Prostate gland (tissue), 2 donors: ENCODE data around the gene RSPH1. TPM values are rescaled to one million over a fixed set of nuclear protein-coding genes. Genes with fewer than 3 reads are reported as not detected.

Source experiments
- DNase-seq: peaks from one replicate; pipeline ENCODE4 v3.0.0-alpha.2; 2019; ENCODE audit warnings: low spot score
- H3K27ac ChIP-seq, 2 donors: fragments of 200-600 bp; sonication (generic); 2 replicates each; pipeline ENCODE4 v1.5.1; 2017 to 2019
- H3K27me3 ChIP-seq: fragments of 200-600 bp; sonication (generic); replicated peaks from 2 replicates; pipeline ENCODE4 v1.5.1; 2019; ENCODE audit not compliant: insufficient read depth
- H3K36me3 ChIP-seq, 2 donors: fragments of 200-600 bp; sonication (generic); 1 replicate in 1 of 2; 2 replicates in 1 of 2; pipeline versions ENCODE4 v1.5.1 to v1.8.1; 2017 to 2019
- H3K4me1 ChIP-seq: fragments of 200-600 bp; sonication (generic); replicated peaks from 2 replicates; pipeline ENCODE4 v1.5.1; 2019
- H3K4me3 ChIP-seq, 2 donors: fragments of 200-600 bp; sonication (generic); 2 replicates each; pipeline ENCODE4 v1.5.1; 2017 to 2019
- H3K9me3 ChIP-seq: fragments of 200-600 bp; sonication (generic); 2 replicates; pipeline ENCODE4 v1.5.1; 2017
- CTCF ChIP-seq, 4 experiments: fragments of 200-600 bp in 2 of 4; fragments of 450-650 bp in 2 of 4; sonication (generic) in 2 of 4; IDR thresholded peaks; 1 replicate in 3 of 4; 2 replicates in 1 of 4; pipeline ENCODE4 v1.5.1; 2016 to 2019; ENCODE audit warnings: antibody characterized with exemption in 4 of 4, mild to moderate bottlenecking in 2 of 4, moderate library complexity in 2 of 4
- POLR2A ChIP-seq: fragments of 450-650 bp; IDR thresholded peaks from one replicate; pipeline ENCODE4 v1.6.1; 2016; ENCODE audit warnings: antibody characterized with exemption, mild to moderate bottlenecking
- POLR2AphosphoS5 ChIP-seq: sonication (generic); formaldehyde crosslinking; IDR thresholded peaks from one replicate; pipeline ENCODE4 v1.6.1; 2017; ENCODE audit warnings: antibody characterized with exemption
- WGBS: methylation state at CpG from one replicate; pipeline ENCODE4 v1.1.5; 2018; 5-methylcytosine and 5-hydroxymethylcytosine counted together
- intact Hi-C: fragments of 100-400 bp; cut with DNase I; formaldehyde crosslinking; loops from one replicate; pipeline ENCODE4 v1.14.2; 2022
- total RNA-seq, 2 donors: library from RNA; depleted of rRNA; stranded (reverse); fragments of >200 nt; gene quantifications; one replicate each; pipeline ENCODE4 v1.1.0, GENCODE V29; 2016

The RSPH1 gene
- total RNA-seq, 2 donors from 2014 or later: 1.6 to 2.6 TPM

- no peak for DNase-seq
- H3K4me1 ChIP-seq: peaks cover 27% of the 10 kb centered on the region
- no peaks in the 10 kb centered on the region for H3K36me3 ChIP-seq
- intact Hi-C loops: no loop called here
- WGBS: 88% methylated on average over 6 of the region's 6 CpGs
- TF ChIP-seq POLR2A: no peak
- no peak for TF ChIP-seq POLR2AphosphoS5
- no peak for TF ChIP-seq CTCF (IDR thresholded peaks at IDR 0.05)
- no peaks in the 10 kb centered on the region for H3K9me3 ChIP-seq
- H3K27me3 ChIP-seq: no peaks in the 10 kb centered on the region
- H3K4me3 ChIP-seq: no peak overlapping the region
- peak overlapping the region; percentile 90 to 95 for H3K27ac ChIP-seq
Observed at GRCh38 chr21:42521805-42522204, 25.8 kb upstream of the RSPH1 start.

GRCh38 chr21:42521384-42521783, 25.4 kb upstream of the RSPH1 start:
- DNase-seq: no peak
- H3K9me3 ChIP-seq: no peaks in the 10 kb centered on the region
- no peaks in the 10 kb centered on the region for H3K36me3 ChIP-seq
- no peak overlapping the region for H3K4me3 ChIP-seq
- H3K27me3 ChIP-seq: no peaks in the 10 kb centered on the region
- 85% methylated on average over 1 of the region's 1 CpG for WGBS
- peak overlapping the region; percentile 90 to 95 for H3K27ac ChIP-seq
- intact Hi-C loops: no loop called here
- TF ChIP-seq POLR2A (no peak), POLR2AphosphoS5 (no peak), CTCF (IDR thresholded peaks at IDR 0.05) (no peak)
- peaks cover 23% of the 10 kb centered on the region for H3K4me1 ChIP-seq

- WGBS: 89% methylated on average over 18 of the region's 18 CpGs
- H3K4me3 ChIP-seq: no peak overlapping the region
- no peak for DNase-seq
- no peaks in the 10 kb centered on the region for H3K27me3 ChIP-seq
- H3K9me3 ChIP-seq: no peaks in the 10 kb centered on the region
- TF ChIP-seq POLR2A (no peak), CTCF (IDR thresholded peaks at IDR 0.05) (no peak), POLR2AphosphoS5 (no peak)
- peaks cover 17% of the 10 kb centered on the region for H3K4me1 ChIP-seq
- no peaks in the 10 kb centered on the region for H3K36me3 ChIP-seq
- H3K27ac ChIP-seq: peak overlapping the region; percentile 1 to 95
- intact Hi-C loops: no loop called here
Observed at GRCh38 chr21:42520628-42521253, 24.7 kb upstream of the RSPH1 start.

GRCh38 chr21:42518626-42519025, 22.6 kb upstream of the RSPH1 start:
- Histone ChIP-seq H3K27me3 (no peaks in the 10 kb centered on the region), H3K36me3 (no peaks in the 10 kb centered on the region), H3K4me3 (no peak overlapping the region), H3K27ac (peak overlapping the region in 1 of 2 donors; percentile 95), H3K9me3 (no peaks in the 10 kb centered on the region), H3K4me1 (peaks cover 10% of the 10 kb centered on the region)
- intact Hi-C loops: no loop called here
- TF ChIP-seq POLR2A: no peak
- TF ChIP-seq CTCF (IDR thresholded peaks at IDR 0.05): no peak
- TF ChIP-seq POLR2AphosphoS5: no peak
- 92% methylated on average over 7 of the region's 7 CpGs for WGBS
- no peak for DNase-seq

- no peak for DNase-seq
- WGBS: 78% methylated on average over 11 of the region's 11 CpGs
- H3K4me3 ChIP-seq: no peak overlapping the region
- intact Hi-C loops: no loop called here
- no peak for TF ChIP-seq CTCF (IDR thresholded peaks at IDR 0.05)
- no peak for TF ChIP-seq POLR2A
- no peak for TF ChIP-seq POLR2AphosphoS5
- peaks cover 9% of the 10 kb centered on the region for H3K4me1 ChIP-seq
- H3K27me3 ChIP-seq: no peaks in the 10 kb centered on the region
- H3K9me3 ChIP-seq: no peaks in the 10 kb centered on the region
- peak overlapping the region in 1 of 2 donors; percentile 95 for H3K27ac ChIP-seq
- H3K36me3 ChIP-seq: no peaks in the 10 kb centered on the region
Observed at GRCh38 chr21:42518215-42518614, 22.2 kb upstream of the RSPH1 start.
